Lung (tissue), 12 donors: ENCODE results near the gene PDGFD. TPM values are rescaled to one million over a fixed set of nuclear protein-coding genes. Genes with fewer than 3 reads are reported as not detected.

Experiments
- ATAC-seq: fragments of 200-7000 bp; cut with Tn5 transposase; one replicate; pipeline ENCODE4 v1.9.1; 2020; ENCODE audit warnings: moderate number of reproducible peaks; ENCODE audit not compliant: insufficient read depth, low FRiP score
- DNase-seq, 3 donors: peaks; one replicate each; pipeline ENCODE4 v3.0.0-alpha.2; 2013 to 2017
- H3K27ac ChIP-seq, 2 donors: one replicate each; pipeline ENCODE4 v1.5.1; 2013; ENCODE audit warnings: mild to moderate bottlenecking in 2 of 2, moderate library complexity in 2 of 2, control low read depth in 1 of 2, inconsistent platforms in 1 of 2, low read depth in 1 of 2, low read length in 1 of 2
- H3K27me3 ChIP-seq, 3 donors: one replicate each; pipeline ENCODE4 v1.5.1; 2013; ENCODE audit warnings: low read length in 2 of 3; ENCODE audit not compliant: control insufficient read depth in 3 of 3, insufficient read depth in 3 of 3
- H3K36me3 ChIP-seq, 4 donors: one replicate each; pipeline ENCODE4 v1.5.1; 2013; ENCODE audit warnings: low read length in 4 of 4, mild to moderate bottlenecking in 1 of 4, moderate library complexity in 1 of 4; ENCODE audit not compliant: control insufficient read depth in 4 of 4, insufficient read depth in 4 of 4
- H3K4me1 ChIP-seq, 5 donors: one replicate each; pipeline ENCODE4 v1.5.1; 2013; ENCODE audit warnings: low read length in 5 of 5, mild to moderate bottlenecking in 2 of 5, moderate library complexity in 1 of 5; ENCODE audit not compliant: control insufficient read depth in 5 of 5, insufficient read depth in 5 of 5
- H3K4me3 ChIP-seq: one replicate; pipeline ENCODE4 v1.5.1; 2013; ENCODE audit warnings: mild to moderate bottlenecking, control low read depth, moderate library complexity
- H3K9ac ChIP-seq, 2 donors: one replicate each; pipeline ENCODE4 v1.5.1; 2013; ENCODE audit warnings: low read length in 2 of 2, control low read depth in 1 of 2; ENCODE audit not compliant: insufficient read depth in 1 of 2
- H3K9me3 ChIP-seq, 4 donors: one replicate each; pipeline ENCODE4 v1.5.1; 2013; ENCODE audit warnings: low read length in 3 of 4, mild to moderate bottlenecking in 1 of 4, moderate library complexity in 1 of 4; ENCODE audit not compliant: control insufficient read depth in 4 of 4, insufficient read depth in 3 of 4
- CTCF ChIP-seq: IDR thresholded peaks from 2 replicates; pipeline ENCODE4 v1.5.1; 2012; ENCODE audit warnings: mild to moderate bottlenecking; ENCODE audit errors: control extremely low read depth, extremely low read depth
- WGBS, 2 donors: extraction: QIAGEN DNeasy Blood & Tissue Kit; methylation state at CpG; one replicate each; pipeline ENCODE4 v1.1.7; 2013; 5-methylcytosine and 5-hydroxymethylcytosine counted together
- polyA plus RNA-seq, 2 donors: library from polyadenylated mRNA; stranded (reverse); fragments of 200-250 nt; gene quantifications; one replicate each; pipeline ENCODE4 v1.2.1, GENCODE V29; 2013
- total RNA-seq, 2 donors: library from RNA; depleted of rRNA in 1 of 2; stranded (reverse); fragments of >200 nt in 1 of 2; gene quantifications; one replicate each; pipeline ENCODE4 v1.2.1, GENCODE V29; 2014 to 2021
- donor health status: control.
- donor health status: control.
- donor health status: Bipolar disorder and iron deficiency.
- donor health status: healthy.
- donor health status: DM: yes; HTN: yes; CAD: no.

Gene PDGFD
- total and polyA plus RNA-seq, 4 donors, result 0.71 to 10.6 (median 1.4) TPM

DNA sequence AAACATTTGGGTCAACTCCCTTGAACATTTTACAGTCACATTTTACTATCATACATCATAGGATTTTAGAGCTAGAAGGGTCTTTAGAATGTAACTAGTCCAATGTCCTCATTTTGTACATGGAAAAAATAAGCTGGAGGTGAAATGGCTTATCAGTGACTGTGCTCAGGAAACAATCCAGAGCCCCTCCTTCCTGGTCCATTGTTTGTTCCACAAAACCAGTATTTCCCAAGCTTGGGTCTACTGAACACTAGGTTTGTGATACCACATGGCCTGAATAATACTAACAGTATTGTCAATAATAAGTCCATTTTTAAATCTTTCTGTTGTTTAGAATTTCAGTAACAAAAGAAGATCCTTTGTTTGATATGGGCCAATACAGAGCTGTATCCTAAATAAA lies 27.1 kb downstream of the PDGFD start:
- no peaks in the 10 kb centered on the region for H3K9me3 ChIP-seq
- no peaks in the 10 kb centered on the region for H3K36me3 ChIP-seq
- no peaks in the 10 kb centered on the region for H3K27me3 ChIP-seq
- no peak overlapping the region for H3K27ac ChIP-seq
- DNase-seq (no peak), ATAC-seq (no peak)
- H3K4me1 ChIP-seq, result peaks cover 0 to 4% (median 0%) of the 10 kb centered on the region in 5 donors
- no peak overlapping the region for H3K9ac ChIP-seq
- no peak overlapping the region for H3K4me3 ChIP-seq
- TF ChIP-seq CTCF, result no peak

GRCh38 chr11:104134745-104135144 lies 29.2 kb downstream of the PDGFD start:
- Histone ChIP-seq H3K9ac (no peak overlapping the region), H3K27ac (no peak overlapping the region), H3K9me3 (no peaks in the 10 kb centered on the region), H3K27me3 (no peaks in the 10 kb centered on the region), H3K4me1 (peaks cover 0 to 4% (median 0%) of the 10 kb centered on the region in 5 donors), H3K36me3 (no peaks in the 10 kb centered on the region), H3K4me3 (no peak overlapping the region)
- ATAC-seq (no peak), DNase-seq (no peak)
- TF ChIP-seq CTCF, result no peak
- WGBS, 2 donors, result 35 to 52% methylated on average over 1 of the region's 1 CpG

GRCh38 chr11:104130161-104130560 lies 33.8 kb downstream of the PDGFD start:
- DNase-seq, result no peak
- no peaks in the 10 kb centered on the region for H3K36me3 ChIP-seq
- no peak for ATAC-seq
- no peak overlapping the region for H3K27ac ChIP-seq
- WGBS, 2 donors, result 89 to 95% methylated on average over 1 of the region's 1 CpG
- no peaks in the 10 kb centered on the region for H3K4me1 ChIP-seq
- H3K9ac ChIP-seq, result no peak overlapping the region
- H3K27me3 ChIP-seq, result no peaks in the 10 kb centered on the region
- H3K9me3 ChIP-seq, result no peaks in the 10 kb centered on the region
- no peak for TF ChIP-seq CTCF
- H3K4me3 ChIP-seq, result no peak overlapping the region

- H3K9ac ChIP-seq, result no peak overlapping the region
- TF ChIP-seq CTCF, result no peak
- no peak for ATAC-seq
- no peaks in the 10 kb centered on the region for H3K4me1 ChIP-seq
- H3K27me3 ChIP-seq, result no peaks in the 10 kb centered on the region
- no peak for DNase-seq
- H3K27ac ChIP-seq, result no peak overlapping the region
- no peak overlapping the region for H3K4me3 ChIP-seq
- no peaks in the 10 kb centered on the region for H3K36me3 ChIP-seq
- H3K9me3 ChIP-seq, result no peaks in the 10 kb centered on the region
- WGBS, 2 donors, result 75 to 82% methylated on average over 3 of the region's 3 CpGs
Observed at GRCh38 chr11:104129145-104129544, 34.8 kb downstream of the PDGFD start.
